CD14-positive monocyte (primary cell): Measurements from ENCODE around the gene PRRG4. TPM values are rescaled to one million over a fixed set of nuclear protein-coding genes. Genes with fewer than 3 reads are reported as not detected.

ENCODE experiments used
- DNase-seq, 3 donors: peaks; one replicate each; pipeline ENCODE4 v3.0.0-alpha.2; 2011 to 2022
- H2AFZ ChIP-seq: 2 replicates; pipeline ENCODE4 v1.6.0; 2012; ENCODE audit warnings: mild to moderate bottlenecking, low read depth, low read length, inconsistent platforms; ENCODE audit not compliant: insufficient read depth, poor library complexity, severe bottlenecking
- H3K27ac ChIP-seq, 2 donors: 1 replicate in 1 of 2; 2 replicates in 1 of 2; pipeline ENCODE4 v1.5.1; 2012 to 2013; ENCODE audit warnings: low read length in 2 of 2, control low read depth in 1 of 2, inconsistent platforms in 1 of 2, low read depth in 1 of 2, mild to moderate bottlenecking in 1 of 2
- H3K27me3 ChIP-seq, 2 donors: one replicate each; pipeline versions ENCODE4 v1.6.0 to v1.6.1; 2011 to 2013; ENCODE audit warnings: low read length in 2 of 2; ENCODE audit not compliant: control insufficient read depth in 2 of 2, insufficient read depth in 2 of 2
- H3K36me3 ChIP-seq, 2 donors: replicated peaks in 1 of 2; 1 replicate in 1 of 2; 2 replicates in 1 of 2; pipeline versions ENCODE4 v1.5.1 to v1.6.1; 2012 to 2013; ENCODE audit warnings: low read length in 2 of 2, control low read depth in 1 of 2, inconsistent platforms in 1 of 2, mild to moderate bottlenecking in 1 of 2; ENCODE audit not compliant: insufficient read depth in 2 of 2, control insufficient read depth in 1 of 2
- H3K4me1 ChIP-seq, 2 donors: 1 replicate in 1 of 2; 2 replicates in 1 of 2; pipeline versions ENCODE4 v1.5.1 to v1.6.1; 2012 to 2013; ENCODE audit warnings: low read length in 2 of 2, control low read depth in 1 of 2, inconsistent platforms in 1 of 2, mild to moderate bottlenecking in 1 of 2, moderate library complexity in 1 of 2; ENCODE audit not compliant: insufficient read depth in 2 of 2, control insufficient read depth in 1 of 2
- H3K4me2 ChIP-seq: replicated peaks from 2 replicates; pipeline ENCODE3; 2012; ENCODE audit warnings: low read length, moderate library complexity, mild to moderate bottlenecking; ENCODE audit not compliant: poor library complexity, severe bottlenecking; ENCODE audit errors: extremely low read depth
- H3K4me3 ChIP-seq, 3 experiments: fragments of 200-600 bp in 1 of 3; sonication (generic) in 1 of 3; replicated peaks in 1 of 3; 1 replicate in 2 of 3; 2 replicates in 1 of 3; pipeline ENCODE4 v1.5.1; 2011 to 2013; ENCODE audit warnings: low read length in 3 of 3, mild to moderate bottlenecking in 3 of 3, control low read depth in 2 of 3, low read depth in 2 of 3, inconsistent platforms in 1 of 3, moderate library complexity in 1 of 3
- H3K79me2 ChIP-seq: 2 replicates; pipeline ENCODE4 v1.6.0; 2012; ENCODE audit warnings: mild to moderate bottlenecking, control low read depth, inconsistent platforms, low read length, moderate library complexity; ENCODE audit not compliant: insufficient read depth
- H3K9ac ChIP-seq: 2 replicates; pipeline ENCODE4 v1.6.0; 2017; ENCODE audit warnings: low read length, mild to moderate bottlenecking; ENCODE audit not compliant: insufficient read depth, poor library complexity, severe bottlenecking
- H3K9me3 ChIP-seq, 2 donors: replicated peaks in 1 of 2; 1 replicate in 1 of 2; 2 replicates in 1 of 2; pipeline versions ENCODE4 v1.5.1 to v1.6.1; 2012 to 2013; ENCODE audit warnings: low read length in 2 of 2, control low read depth in 1 of 2; ENCODE audit not compliant: control insufficient read depth in 1 of 2, insufficient read depth in 1 of 2
- H4K20me1 ChIP-seq: 2 replicates; pipeline ENCODE4 v1.6.0; 2012; ENCODE audit warnings: mild to moderate bottlenecking, low read length, control low read depth, moderate library complexity; ENCODE audit not compliant: insufficient read depth
- H3K27ac Mint-ChIP-seq, 7 donors: one replicate each; pipeline ENCODE4 v1.8.0; 2020; ENCODE audit warnings: mild to moderate bottlenecking in 7 of 7, mixed read lengths in 7 of 7, moderate library complexity in 6 of 7, inconsistent platforms in 2 of 7
- H3K27me3 Mint-ChIP-seq, 3 donors: one replicate each; pipeline ENCODE4 v1.8.0; 2021 to 2022; ENCODE audit warnings: low read depth in 3 of 3, mild to moderate bottlenecking in 3 of 3, mixed read lengths in 3 of 3, moderate library complexity in 3 of 3, inconsistent platforms in 1 of 3
- H3K36me3 Mint-ChIP-seq, 2 donors: one replicate each; pipeline ENCODE4 v1.8.0; 2020; ENCODE audit warnings: mixed read lengths in 2 of 2, inconsistent platforms in 1 of 2, mild to moderate bottlenecking in 1 of 2
- H3K4me1 Mint-ChIP-seq: one replicate; pipeline ENCODE4 v1.8.0; 2020; ENCODE audit warnings: mild to moderate bottlenecking, mixed read lengths
- H3K4me3 Mint-ChIP-seq, 2 donors: one replicate each; pipeline ENCODE4 v1.8.0; 2020; ENCODE audit warnings: mild to moderate bottlenecking in 2 of 2, mixed read lengths in 2 of 2, moderate library complexity in 1 of 2
- H3K9me3 Mint-ChIP-seq, 7 donors: one replicate each; pipeline ENCODE4 v1.8.0; 2020 to 2022; ENCODE audit warnings: mixed read lengths in 7 of 7, mild to moderate bottlenecking in 6 of 7, moderate library complexity in 6 of 7, inconsistent platforms in 2 of 7
- WGBS: methylation state at CpG from one replicate; pipeline ENCODE4 v1.1.5; 2013; ENCODE audit warnings: missing lambda C conversion rate; ENCODE audit not compliant: insufficient coverage; 5-methylcytosine and 5-hydroxymethylcytosine counted together
- intact Hi-C, 2 donors: fragments of 100-400 bp; cut with micrococcal nuclease; formaldehyde crosslinking; loops; one replicate each; pipeline versions ENCODE4 v1.15.0 to v1.15.1; 2023
- polyA plus RNA-seq, 3 donors: library from polyadenylated mRNA; depleted of rRNA in 1 of 3; unstranded in 2 of 3; stranded (reverse) in 1 of 3; fragments of 300-500 nt in 2 of 3; fragments of >200 nt in 1 of 3; fragmentation: Illumina TruSeq in 2 of 3; gene quantifications; 1 replicate in 2 of 3; 2 replicates in 1 of 3; pipeline ENCODE4 v1.2.3, GENCODE V29; 2012 to 2021
- TF ChIP-seq, protein P1 (sequence below): fragments of 200-600 bp; IDR thresholded peaks from one replicate; pipeline ENCODE4 v1.8.0; 2022; ENCODE audit warnings: antibody characterized with exemption, mild to moderate bottlenecking

PRRG4 gene
- polyA plus RNA-seq, 3 donors: 3.5 to 9.9 (median 8.7) TPM

DNA sequence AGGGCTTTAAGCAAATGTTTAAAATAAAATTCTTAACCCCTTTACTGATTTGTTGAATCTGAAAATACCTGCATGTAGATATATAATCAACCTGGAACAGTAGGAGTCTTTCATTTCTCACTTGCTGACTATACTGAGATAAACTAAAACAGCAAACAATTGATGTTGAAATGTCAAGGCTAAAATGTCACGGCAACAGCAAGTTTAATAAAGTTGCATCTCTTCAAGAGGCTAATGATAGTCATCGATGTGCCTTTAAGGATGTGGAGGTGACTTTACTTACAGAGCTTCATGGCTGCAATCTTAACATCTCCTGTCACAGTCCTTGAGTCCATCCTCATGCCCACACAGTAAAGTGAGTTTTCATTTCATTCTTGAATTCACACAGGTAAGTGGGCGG is 3.6 kb upstream of the PRRG4 start:
- Histone ChIP-seq H3K9me3 (no peaks in the 10 kb centered on the region), H3K27me3 (no peaks in the 10 kb centered on the region), H2AFZ (no peak overlapping the region), H3K4me2 (no peak overlapping the region), H3K36me3 (no peaks in the 10 kb centered on the region), H4K20me1 (no peaks in the 10 kb centered on the region), H3K9ac (no peak overlapping the region), H3K4me1 (peaks cover 36 to 49% of the 10 kb centered on the region in 2 donors), H3K27ac (no peak overlapping the region), H3K79me2 (peaks cover 30% of the 10 kb centered on the region), H3K4me3 (no peak overlapping the region)
- no peak overlapping the region for H3K27ac Mint-ChIP-seq
- intact Hi-C loops: no loop called here
- WGBS: no CpG with 5 or more reads among the region's 3 CpGs
- no peak overlapping the region for H3K4me3 Mint-ChIP-seq
- no peak for DNase-seq
- no peaks in the 10 kb centered on the region for H3K27me3 Mint-ChIP-seq
- peaks cover 0 to 3% (median 0%) of the 10 kb centered on the region in 7 donors for H3K9me3 Mint-ChIP-seq
- H3K36me3 Mint-ChIP-seq: no peaks in the 10 kb centered on the region
- peaks cover 35% of the 10 kb centered on the region for H3K4me1 Mint-ChIP-seq
- TF ChIP-seq, protein P1, sequence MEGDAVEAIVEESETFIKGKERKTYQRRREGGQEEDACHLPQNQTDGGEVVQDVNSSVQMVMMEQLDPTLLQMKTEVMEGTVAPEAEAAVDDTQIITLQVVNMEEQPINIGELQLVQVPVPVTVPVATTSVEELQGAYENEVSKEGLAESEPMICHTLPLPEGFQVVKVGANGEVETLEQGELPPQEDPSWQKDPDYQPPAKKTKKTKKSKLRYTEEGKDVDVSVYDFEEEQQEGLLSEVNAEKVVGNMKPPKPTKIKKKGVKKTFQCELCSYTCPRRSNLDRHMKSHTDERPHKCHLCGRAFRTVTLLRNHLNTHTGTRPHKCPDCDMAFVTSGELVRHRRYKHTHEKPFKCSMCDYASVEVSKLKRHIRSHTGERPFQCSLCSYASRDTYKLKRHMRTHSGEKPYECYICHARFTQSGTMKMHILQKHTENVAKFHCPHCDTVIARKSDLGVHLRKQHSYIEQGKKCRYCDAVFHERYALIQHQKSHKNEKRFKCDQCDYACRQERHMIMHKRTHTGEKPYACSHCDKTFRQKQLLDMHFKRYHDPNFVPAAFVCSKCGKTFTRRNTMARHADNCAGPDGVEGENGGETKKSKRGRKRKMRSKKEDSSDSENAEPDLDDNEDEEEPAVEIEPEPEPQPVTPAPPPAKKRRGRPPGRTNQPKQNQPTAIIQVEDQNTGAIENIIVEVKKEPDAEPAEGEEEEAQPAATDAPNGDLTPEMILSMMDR: no peak

DNA sequence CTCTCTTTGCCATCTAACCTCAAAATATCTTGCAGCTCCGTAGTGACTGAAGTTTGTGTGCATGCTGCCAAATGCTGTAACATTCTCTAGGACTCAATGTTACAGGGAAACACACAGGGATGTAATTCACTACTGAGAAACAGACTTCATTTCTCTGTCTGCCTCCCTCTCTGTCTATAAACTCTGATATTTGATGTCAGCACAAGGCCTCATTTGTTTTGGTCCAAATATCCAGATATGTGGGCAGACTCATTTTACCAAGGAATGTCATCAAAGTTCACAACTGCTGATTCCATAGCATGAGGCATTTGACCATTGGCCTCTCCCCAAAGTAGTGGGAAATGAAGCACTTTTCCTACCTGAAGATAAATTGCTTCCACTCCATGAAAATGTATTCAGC is 2.5 kb upstream of the PRRG4 start:
- Histone ChIP-seq H3K27me3 (no peaks in the 10 kb centered on the region), H3K9me3 (no peaks in the 10 kb centered on the region), H3K36me3 (no peaks in the 10 kb centered on the region), H2AFZ (no peak overlapping the region), H3K4me1 (peaks cover 29 to 39% of the 10 kb centered on the region in 2 donors), H3K27ac (no peak overlapping the region), H3K79me2 (peaks cover 40% of the 10 kb centered on the region), H3K4me2 (no peak overlapping the region), H3K4me3 (no peak overlapping the region), H4K20me1 (no peaks in the 10 kb centered on the region), H3K9ac (no peak overlapping the region)
- peaks cover 34% of the 10 kb centered on the region for H3K4me1 Mint-ChIP-seq
- DNase-seq: no peak
- peaks cover 0 to 1% (median 0%) of the 10 kb centered on the region in 3 donors for H3K27me3 Mint-ChIP-seq
- H3K4me3 Mint-ChIP-seq: no peak overlapping the region
- 89% methylated on average over 1 of the region's 1 CpG for WGBS
- H3K9me3 Mint-ChIP-seq: peaks cover 0 to 3% (median 0%) of the 10 kb centered on the region in 7 donors
- H3K36me3 Mint-ChIP-seq: peaks cover 2% of the 10 kb centered on the region in 2 donors
- TF ChIP-seq, protein P1: no peak
- intact Hi-C loops: no loop called here
- H3K27ac Mint-ChIP-seq: no peak overlapping the region
